HG02571 (cell line): Measurements from ENCODE around the gene DTX2.
"Not testable (repeated sequence)": the region's sequence is repeated elsewhere in the genome, so short reads cannot be mapped to it uniquely, and the experiment has no call there.

Experiments
- ATAC-seq: cut with Tn5 transposase; IDR thresholded peaks from one replicate; pipeline ENCODE4 v1.9.1; 2021; ENCODE audit warnings: mild to moderate bottlenecking, moderate library complexity; ENCODE audit not compliant: unreplicated experiment

DTX2 gene

DNA sequence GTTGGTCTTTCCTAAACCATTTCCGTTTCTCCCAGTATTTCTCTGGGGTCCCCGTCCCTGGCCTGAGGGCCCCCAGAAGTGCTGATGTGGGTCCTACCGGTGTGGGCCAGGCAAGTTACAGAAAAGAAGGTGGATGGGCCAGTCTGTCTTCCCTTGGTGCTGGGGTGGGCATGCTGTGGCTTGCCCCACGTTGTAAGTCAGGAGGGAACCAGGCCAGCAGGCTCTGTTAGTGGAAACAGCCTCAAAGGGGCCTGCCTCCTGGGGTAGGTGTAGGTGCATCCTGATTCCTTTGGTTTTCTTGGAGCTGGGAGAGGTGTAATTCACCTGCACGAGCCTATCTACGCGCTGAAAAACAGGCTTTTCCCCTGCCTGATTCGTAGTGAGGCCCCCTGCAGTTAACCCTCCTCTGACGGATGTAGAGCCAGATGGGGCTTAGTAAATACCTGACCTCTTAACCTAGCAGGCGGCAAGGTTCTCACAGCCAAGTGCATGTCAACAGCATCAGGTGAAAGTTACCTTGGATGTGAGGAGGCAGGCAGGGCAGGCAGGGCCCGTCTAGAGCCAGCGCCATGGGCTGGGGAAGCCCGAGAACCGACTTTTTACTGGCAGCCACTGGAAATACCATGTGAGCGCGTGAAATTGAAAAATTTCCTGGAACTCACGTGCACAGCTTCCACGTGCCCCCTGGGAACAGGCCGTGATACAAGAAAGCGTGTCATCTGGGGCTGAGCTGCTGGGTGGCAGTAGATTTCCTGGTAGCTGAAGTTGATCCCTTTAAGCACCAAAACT, 24.5 kb downstream of the DTX2 start:
- ATAC-seq, result not testable (repeated sequence)

DNA sequence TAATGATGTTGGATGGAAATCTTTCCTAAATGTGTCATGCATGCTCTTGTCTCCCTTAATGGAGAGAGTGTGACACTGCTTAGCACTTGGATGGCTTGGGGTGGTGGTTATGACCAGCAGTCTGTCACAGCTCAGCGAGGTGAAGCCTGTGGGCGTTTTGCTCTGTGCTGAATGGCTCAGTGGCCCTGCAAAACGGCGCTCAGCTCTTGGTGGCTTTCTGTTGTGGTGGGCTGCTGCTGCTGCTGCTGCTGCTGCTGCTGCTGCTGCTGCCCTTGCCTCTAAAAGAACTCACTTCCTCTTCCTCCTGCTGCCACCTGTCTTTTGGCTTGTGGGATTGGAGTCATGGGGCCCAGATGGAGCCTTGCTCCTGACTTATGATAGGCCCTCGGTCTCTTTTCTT, 25.1 kb downstream of the DTX2 start:
- peak; percentile 99 for ATAC-seq

DNA sequence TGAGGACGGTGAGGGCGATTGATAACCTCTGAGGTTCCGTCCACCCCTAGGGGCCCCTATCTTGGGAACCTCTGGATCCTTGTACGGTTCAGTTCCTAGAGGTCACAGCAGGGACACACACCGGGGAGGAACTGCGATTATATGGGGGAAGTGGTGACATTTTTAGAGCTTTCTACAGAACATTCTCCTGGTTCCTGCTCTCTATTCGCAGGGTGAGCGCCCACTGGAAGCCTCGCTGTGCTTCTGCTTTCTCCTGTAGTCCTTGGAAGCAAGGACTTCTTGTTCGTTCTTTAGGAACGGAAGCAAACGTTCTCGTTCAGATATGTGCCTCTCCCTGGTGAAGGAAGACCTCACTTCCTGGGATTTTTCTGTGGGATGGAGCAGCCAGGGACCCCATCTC, 26.5 kb downstream of the DTX2 start:
- ATAC-seq, result not testable (repeated sequence)

DNA sequence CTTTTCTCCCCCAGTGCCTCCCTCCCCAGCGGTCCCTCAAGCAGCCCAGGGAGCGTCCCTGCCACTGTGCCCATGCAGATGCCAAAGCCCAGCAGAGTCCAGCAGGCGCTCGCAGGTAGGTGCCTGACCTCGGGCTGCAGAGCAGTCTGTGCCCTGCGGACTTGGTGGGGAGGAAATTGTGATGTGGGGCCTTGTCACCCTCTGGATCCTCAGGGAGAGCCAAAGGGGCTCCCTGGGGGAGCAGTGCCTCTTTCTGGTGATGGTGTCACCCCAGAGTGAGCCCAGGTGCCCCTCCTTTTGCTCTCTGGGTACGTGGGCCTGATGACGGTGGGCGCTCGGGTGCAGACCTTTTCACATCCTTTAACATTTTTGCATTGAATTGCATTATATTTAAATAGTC, 30.6 kb downstream of the DTX2 start:
- not testable (repeated sequence) for ATAC-seq

DNA sequence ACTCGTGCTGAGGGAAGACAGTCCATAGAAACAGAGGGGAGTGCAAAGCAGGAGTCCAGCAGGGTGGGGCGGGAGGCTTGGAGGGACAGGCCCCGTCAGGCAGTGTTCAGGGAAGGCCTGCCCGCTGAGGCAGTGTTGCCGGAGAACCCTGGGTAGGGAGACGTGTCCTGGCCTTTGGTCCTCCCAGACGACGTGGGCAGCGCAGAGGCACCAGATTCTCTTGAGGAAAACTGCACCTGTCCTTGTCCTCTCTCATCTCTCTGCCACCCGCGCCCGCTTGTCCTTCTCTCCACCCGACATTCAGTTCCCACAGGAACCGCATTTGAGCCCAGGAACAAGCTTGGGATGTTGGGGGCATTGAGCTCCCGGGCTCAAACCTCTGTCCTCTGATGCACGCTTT, 34.2 kb downstream of the DTX2 start:
- ATAC-seq, result not testable (repeated sequence)

DNA sequence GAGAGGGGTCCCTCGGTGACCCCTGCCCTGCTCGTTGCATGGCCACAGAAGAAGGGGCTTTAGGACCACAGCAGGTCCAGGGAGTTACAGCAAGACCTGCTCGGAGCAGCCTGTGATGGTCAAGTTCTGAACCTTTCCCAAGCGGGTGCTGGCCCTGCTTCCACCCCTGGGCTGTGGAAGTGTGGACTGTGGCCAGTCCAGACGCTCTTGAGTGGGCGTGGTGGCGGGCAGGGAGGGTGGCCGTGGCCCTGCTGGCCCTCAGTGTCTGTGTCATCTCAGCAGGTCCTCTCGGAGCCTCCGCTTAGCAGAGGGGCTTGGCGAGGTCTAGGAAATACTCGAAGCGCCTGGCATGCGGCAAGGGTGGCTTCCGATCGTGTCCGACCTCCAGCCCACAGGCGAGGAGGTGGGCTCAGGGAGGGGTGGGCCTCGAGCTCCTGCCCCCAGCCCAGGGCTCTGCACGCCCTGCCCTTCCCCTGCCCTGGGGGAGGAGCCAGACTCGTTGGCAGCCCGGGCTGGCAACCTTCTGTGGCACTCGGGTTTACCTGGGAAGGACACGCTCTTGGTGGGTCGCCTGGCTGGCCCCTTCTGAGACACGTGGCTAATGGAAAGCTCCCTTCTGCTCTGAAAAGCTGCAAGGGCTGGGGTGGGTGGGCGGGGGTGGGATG, 36.5 kb downstream of the DTX2 start:
- not testable (repeated sequence) for ATAC-seq

DNA sequence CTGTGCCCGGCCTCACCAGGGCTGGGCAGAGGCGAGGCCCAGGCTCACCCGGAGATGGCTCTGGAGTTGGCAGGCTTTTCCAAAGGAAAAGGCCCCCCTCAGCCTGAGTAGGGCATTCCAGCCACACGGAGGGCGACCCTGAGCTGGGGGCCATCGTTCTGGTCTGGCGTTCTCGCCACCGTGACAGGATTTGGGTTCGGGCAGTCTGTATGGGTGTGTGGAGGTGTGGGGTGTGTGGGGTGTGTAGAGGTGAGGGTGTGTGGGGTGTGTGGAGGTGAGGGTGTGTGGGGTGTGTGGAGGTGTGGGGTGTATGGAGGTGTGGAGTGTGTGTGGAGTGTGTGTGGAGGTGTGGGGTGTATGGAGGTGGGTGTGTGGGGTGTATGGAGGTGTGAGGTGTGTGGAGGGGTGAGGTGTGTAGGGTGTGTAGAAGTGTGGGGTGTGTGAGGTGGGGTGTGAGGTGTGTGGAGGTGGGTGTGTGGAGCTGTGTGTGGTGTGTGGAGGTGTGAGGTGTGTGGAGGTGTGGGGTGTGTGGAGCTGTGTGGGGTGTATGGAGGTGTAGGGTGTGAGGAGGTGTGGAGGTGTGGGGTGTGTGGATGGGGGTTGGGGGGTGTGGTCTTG, 37.2 kb downstream of the DTX2 start:
- ATAC-seq, result not testable (repeated sequence)

DNA sequence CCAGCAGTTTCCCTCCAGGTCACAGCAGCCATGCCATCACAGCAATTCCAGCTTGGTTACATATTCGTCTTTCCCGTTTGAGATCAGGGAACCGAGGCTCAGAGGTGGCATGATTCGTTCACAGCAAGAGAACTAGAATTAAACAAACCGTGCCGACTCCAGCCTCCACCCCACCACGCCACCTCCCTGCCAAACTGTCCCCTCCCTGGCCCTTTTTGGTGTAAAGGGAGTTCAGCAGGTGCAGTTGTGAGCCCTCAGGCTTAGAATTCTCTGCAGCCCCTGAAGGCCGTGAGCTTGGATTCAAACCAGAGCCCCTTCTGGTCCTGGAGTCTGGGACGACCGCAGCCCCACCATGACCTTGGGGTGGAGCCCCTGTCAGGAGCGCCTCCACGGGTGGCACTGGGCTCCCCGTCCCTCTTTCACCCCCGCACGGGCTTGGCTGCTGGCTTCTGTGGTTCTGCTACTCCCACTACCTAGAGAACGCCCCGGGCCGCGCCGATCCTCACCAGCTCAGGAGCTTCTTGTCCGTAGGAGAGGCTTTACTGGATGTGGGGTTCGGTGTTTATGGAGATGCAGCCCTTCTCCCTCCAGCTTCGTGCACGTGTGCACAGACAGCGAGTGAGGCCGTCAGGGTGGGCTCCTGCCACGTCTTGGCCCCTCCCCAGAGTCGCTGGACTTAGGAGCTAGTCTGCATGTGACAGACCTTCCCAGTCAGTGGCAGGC, 37.9 kb downstream of the DTX2 start:
- not testable (repeated sequence) for ATAC-seq

DNA sequence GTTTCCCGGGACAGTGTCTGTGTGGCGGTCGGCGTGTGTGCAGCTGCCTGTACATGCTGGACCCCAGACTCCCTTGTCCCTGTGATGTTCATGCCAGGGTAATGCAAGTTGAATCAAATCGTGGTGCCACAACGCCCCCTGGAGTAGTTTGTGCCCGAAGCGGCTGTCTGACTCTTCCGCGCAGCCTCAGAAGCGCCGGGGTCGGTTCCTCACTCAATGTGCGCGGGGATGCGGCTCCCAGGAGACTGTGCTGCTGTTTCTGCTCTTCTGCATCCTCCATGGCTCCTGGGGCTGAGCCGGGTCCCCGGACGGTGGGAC, 38.4 kb downstream of the DTX2 start:
- ATAC-seq, result not testable (repeated sequence)

DNA sequence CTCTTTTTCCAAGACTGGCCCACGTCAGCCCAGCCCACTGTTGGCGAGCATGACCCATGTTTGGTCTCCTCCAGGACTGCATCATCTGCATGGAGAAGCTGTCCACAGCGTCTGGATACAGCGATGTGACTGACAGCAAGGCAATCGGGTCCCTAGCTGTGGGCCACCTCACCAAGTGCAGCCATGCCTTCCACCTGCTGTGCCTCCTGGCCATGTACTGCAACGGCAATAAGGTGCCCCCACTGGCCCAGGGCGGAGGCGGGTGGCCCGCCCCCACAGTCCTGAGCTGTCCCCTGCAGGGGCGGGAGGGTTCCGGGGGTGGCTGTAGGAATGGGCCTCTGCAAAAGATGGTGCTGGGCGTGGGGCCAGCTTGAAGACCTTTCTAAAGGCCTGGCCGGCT, 40.7 kb downstream of the DTX2 start:
- not testable (repeated sequence) for ATAC-seq

DNA sequence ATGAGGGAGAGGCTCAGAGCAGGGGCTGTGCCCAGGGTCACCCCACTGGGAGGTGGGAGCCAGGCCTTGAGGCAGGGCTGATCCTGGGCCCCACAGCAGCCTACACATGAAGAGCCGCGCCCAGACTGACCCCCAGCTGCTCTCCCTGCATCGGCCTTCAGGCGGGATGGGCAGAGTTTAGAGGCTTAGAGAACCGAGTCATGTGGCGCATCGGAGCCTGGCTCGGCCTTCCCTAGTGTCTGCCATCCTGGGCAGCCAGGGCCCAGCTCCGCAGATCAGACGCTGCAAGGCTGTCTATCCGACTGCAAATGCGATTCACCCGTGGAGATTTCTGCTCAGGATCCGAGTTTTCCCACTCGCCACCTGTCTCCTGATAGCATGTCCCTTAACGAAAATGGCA, 41.3 kb downstream of the DTX2 start:
- not testable (repeated sequence) for ATAC-seq

DNA sequence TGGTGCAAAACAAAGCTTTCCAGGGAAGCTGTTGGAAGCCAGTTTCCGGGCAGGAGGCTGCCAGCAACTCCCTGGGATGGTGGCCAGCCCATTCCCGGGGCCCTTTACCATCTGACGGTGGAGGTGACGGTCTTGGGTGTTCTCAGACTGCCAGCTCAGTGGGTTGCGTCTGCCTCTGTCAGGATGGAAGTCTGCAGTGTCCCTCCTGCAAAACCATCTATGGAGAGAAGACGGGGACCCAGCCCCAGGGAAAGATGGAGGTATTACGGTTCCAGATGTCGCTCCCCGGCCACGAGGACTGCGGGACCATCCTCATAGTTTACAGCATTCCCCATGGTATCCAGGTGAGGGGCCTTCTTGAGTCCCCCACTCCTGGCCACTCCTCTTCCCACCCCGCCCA, 41.7 kb downstream of the DTX2 start:
- not testable (repeated sequence) for ATAC-seq

DNA sequence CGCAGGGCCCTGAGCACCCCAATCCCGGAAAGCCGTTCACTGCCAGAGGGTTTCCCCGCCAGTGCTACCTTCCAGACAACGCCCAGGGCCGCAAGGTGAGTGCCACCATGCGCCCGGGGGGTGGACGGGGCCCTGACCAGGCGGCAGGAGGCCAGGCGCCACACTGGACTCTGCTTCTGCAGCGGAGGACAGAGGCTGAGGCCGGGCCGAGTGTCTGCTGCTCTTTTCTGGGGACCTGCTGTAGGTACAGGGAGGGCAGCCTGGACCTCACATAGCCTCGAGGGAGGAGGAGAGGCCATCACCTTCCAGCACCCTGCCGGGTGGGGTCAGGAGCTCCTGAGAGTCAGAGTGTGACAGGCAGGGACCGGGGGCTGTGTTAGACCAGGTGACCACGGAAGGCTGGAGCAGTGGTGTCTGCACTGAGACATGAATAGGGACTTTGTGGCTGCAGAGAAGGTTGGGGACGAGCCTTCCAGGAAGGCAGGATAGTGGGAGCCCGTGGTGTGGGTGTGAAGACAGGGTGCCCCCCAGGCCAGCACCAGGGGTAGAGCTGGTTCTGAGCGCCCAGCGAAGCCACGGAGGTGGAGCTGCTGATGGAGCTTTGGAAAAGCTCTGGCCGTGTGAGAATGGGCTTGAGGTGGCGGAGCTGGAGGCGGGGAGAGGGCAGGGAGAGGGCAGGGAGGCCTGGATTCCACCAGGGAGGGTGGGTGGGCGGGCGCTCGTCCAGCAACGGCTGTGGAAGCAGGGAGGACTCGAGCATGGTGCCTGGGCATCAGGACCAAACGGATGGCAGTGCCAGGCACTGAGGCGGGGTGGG, 43.0 kb downstream of the DTX2 start:
- not testable (repeated sequence) for ATAC-seq

DNA sequence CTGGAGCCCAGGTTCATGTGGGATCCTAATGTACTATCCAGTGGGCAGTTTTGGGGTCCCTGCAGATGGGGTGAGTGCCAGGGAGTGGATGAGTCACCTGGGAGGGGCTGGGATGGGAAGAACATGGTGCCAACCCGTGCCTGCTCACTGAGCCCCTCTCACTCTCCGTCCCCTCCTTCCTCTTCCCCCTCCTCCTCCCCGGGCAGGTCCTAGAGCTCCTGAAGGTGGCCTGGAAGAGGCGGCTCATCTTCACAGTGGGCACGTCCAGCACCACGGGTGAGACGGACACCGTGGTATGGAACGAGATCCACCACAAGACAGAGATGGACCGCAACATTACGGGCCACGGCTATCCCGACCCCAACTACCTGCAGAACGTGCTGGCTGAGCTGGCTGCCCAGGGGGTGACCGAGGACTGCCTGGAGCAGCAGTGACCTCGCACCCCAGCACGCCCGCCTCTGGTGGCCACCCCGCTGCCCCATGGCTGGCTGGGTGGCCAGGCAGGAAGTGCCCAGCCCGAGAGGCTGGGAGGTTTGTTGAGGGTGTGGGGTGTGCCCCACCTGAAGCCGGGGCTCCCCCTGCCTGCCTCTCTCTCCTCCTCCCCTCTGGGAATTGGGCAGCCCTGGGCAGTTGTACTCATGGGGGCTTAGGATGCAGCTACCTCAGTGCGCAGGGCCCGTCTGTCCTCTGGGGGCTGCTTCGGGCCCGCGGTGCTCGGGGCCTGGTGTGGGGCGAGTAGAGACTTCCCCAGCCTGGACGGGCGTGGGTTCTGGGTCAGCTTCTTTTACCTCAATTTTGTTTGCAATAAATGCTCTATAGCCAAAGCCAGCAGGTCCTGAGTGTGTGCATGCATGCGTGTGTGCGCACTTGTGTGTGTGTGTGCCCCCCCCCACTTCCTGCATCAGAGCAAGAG, 43.9 kb downstream of the DTX2 start:
- ATAC-seq, result no peak

DNA sequence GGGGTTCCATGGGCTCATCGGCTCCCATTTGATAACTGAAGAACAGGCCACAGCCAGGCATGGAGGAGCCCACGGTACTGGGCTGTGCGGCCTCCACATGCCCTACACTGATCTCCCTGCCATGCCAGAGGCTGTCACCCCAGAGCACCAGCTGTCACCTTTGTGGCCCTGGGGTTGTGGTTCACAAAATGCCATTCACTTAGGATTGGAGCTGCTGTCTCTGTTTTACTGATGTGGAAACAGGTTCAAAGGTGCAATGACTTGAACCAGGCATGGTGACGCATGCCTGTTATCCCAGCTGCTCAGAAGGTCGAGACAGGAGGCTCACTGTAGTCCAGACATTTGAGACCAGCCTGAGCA, 44.6 kb downstream of the DTX2 start:
- ATAC-seq, result no peak

DNA sequence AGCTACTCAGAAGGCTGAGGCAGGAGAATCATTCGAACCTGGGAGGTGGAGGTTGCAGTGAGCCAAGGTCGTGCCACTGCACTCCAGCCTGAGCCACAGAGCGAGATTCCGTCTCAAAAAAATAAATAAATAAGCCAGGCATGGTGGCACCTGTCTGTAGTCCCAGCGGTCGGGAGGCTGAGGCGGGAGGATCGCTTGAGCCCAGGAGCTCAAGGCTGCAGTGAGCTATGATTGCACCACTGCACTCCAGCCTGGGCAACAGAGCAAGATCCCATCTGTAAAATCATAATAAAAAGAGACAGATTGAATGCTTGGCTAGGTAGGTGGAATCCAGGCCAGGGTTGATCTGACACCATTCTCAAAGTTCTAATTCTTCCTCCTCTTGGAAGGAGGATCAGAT, 45.1 kb downstream of the DTX2 start:
- not testable (repeated sequence) for ATAC-seq

DNA sequence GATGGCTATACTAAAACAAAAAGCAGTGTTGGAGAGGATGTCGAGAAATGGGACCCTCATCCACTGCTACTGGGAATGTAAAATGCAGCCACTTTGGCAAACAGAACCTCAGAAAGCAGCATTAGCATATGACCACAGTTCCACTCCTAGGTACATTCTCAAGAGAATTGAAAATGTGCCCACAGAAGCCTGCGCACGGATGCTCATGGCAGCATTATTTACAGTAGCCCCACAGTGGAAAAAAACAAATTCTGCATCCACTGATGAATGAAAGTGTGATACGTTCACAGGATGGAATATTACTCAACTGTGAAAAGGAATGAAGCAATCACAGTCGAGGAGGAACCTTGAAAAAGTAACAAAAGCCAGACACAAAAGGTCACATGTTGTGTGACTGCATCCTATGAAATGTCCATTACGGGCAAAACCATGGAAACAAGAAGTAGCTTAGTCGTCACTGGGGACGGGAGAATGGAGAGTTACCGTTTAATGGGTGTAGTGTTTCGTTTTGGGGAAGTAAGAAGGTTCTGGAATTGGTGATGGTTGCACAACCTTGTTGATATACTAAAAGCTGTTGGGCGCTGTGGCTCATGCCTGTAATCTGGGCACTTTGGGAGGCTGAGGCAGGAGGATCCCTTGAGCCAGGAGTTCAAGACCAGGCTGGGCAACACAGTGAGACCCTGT, 46.4 kb downstream of the DTX2 start:
- no peak for ATAC-seq

DNA sequence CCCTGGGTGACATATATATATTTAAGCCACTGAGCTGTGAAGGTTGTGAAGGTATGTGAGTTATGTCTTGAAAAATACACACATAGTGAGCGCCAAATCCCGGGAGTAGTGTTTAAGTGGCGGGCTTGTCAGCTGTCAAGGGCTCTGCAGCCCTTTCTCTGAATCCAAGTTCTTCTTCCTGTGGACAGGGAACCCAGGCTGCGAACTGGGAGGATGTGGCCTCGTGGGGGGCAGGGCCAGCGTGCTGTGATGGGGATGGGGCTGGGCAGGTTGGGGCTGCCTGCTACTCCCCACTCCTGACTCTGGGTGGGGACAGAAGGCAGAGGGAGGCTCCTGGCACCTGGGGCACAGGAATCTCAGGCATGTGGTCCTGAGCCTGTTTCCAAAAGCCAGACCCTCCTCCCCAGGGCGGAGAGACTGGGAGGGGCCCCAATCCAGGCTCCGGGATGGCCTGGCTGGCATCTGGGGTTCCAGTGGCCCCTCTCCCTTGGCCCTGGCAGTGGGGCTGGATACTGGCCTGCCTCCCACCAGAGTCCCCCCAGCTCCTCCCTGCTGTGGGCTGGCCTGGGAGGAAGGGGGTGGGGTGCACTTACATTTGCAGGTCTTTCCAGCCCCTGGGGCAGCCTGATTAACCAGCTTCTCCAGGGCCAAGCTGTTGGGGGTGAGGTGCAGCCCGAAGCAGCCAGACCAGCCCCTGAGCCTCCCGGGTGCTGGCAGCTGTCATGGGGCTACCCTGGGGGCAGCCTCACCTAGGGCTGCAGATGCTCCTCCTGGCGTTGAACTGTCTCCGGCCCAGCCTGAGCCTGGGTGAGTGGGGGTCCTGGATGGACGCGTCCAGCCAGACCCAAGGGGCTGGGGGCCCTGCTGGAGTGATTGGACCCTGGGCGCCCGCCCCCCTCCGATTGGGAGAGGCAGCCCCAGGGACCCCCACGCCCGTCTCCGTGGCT, 48.7 kb downstream of the DTX2 start, which contains the start of gene UPK3B:
TSS of gene UPK3B (plus strand) at position 622 of the 947 bp plus-strand sequence. CDS start at position 723, 101 bp downstream.
- no peak for ATAC-seq
